ENCODE data around the gene SLMAP.

Gene SLMAP

GRCh38 chr3:57738391-57738790 lies 17.7 kb upstream of the SLMAP start:
- no peak for TF ChIP-seq GATA3 (IDR thresholded peaks at IDR 0.05; ENCODE audit: low read depth, low read length)
- no peak for TF ChIP-seq GATA2 (IDR thresholded peaks at IDR 0.05; ENCODE audit: low read depth, low read length)

DNA sequence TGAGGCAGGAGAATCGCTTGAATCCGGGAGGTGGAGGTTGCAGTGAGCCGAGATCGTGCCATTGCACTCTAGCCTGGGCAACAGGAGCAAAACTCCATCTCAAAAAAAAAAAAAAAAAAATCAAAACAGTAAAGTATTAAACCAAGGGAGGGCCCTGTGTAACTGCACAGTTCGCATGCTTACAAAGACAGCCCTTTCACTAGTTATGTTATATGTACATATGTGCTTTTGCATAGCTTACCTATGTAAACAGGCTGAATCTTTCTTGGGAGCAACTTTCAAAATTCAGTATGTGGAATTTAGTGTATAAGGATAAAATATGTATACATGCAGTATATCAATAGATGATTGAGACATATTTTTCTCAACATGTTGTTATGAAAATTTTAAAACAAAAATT lies 16.1 kb upstream of the SLMAP start:
- no peak for TF ChIP-seq GATA2 (IDR thresholded peaks at IDR 0.05; ENCODE audit: low read depth, low read length)
- no peak for TF ChIP-seq GATA3 (IDR thresholded peaks at IDR 0.05; ENCODE audit: low read depth, low read length)

DNA sequence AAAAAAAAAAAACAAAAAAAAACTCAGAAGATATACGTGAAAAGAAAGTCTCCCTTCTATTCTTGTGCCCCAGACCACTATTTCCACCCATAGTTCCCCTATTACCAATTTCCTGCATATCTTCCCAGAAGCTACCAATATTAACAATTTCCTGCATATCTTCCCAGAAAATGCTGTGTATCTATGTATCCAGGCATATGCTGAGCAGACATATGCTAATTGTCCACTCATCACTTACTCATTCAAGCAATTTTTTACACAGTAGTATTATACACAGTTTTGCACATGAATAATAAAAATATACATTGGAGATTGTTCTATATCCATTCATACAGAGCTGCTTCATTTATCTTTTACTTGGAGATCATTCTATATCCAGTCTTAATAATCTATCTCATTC lies 12.6 kb upstream of the SLMAP start:
- TF ChIP-seq GATA2 (IDR thresholded peaks at IDR 0.05; ENCODE audit: low read depth, low read length) (no peak), GATA3 (IDR thresholded peaks at IDR 0.05; ENCODE audit: low read depth, low read length) (no peak)

DNA sequence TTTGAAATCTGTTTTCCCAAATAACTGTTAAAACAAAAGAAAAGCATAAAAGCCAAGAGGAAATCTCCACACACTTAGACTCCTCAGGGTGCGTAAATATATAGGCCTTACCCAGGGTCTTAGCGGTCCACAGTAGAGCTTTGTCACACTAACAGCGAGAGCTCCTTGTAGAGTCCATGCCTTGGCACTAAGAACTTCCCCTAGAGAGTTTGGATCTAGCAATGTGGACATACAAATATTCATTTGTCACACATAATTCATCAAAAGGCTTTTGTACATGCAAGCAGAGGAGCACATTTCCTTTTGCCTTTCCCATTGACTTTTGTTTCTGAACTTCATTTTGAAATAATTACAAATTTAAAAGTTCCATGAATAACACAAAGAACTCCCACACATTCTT lies 11.0 kb upstream of the SLMAP start:
- TF ChIP-seq GATA3 (IDR thresholded peaks at IDR 0.05; ENCODE audit: low read depth, low read length) = no peak
- TF ChIP-seq GATA2 (IDR thresholded peaks at IDR 0.05; ENCODE audit: low read depth, low read length) = no peak

DNA sequence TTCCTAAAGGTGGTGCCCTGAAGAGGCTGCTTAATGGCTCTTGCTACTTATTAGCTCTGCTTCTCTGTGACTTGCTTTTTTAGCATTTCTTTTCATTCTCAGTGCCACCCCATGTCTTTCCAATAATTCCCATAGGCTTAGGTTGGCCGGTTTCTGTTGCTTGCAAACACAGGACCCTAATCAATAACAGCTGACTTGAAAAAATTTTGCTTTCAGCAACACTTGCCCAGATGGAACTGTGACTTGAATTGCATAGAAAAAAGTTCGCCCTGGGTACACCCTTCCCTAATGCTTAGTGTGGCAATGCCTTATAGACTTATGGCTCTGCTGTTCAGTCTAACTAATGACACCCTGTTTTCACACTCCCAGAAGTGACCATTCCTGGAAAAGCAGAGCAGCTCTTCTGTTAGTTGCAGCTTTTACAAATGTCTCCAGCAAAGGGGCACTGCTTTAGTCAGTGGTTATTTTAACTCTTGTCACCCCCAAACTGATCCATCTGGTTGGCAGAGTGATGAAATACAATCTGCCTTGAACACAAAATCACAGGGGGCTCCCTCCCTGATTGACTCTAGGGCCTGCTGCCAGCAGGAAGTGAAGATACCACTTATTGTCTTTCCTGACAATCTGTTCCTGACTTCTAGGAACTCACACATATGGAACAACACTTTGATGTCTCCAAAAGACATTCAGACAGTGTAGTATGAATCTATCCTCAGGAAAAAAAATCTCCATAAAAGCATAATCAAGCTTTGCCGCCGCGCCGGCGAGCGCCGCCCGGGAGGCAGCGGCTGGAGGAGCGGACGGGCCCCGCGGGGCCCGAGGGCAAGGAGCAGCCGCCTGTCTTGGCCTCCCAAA lies 9.7 kb upstream of the SLMAP start:
- no peak for TF ChIP-seq GATA2 (IDR thresholded peaks at IDR 0.05; ENCODE audit: low read depth, low read length)
- no peak for TF ChIP-seq GATA3 (IDR thresholded peaks at IDR 0.05; ENCODE audit: low read depth, low read length)

DNA sequence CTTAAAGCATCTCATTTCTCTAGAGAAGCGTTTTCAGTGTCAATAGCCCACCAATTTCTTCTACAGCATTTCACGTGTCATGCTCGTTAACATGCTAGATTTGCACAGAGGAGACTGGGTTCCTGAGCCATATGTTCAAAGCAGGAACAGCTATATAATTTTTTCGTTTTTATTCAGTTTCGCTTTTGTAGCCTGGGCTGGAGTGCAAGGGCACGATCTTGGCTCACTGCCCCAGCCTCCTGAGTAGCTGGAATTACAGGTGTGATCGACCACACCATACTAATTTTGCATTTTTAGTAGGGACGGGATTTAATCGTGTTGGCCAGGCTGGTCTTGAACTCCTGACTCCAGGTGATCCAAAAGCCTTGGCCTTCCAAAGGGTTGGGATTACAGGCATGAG lies 6.6 kb upstream of the SLMAP start:
- no peak for TF ChIP-seq GATA3 (IDR thresholded peaks at IDR 0.05; ENCODE audit: low read depth, low read length)
- TF ChIP-seq GATA2 (IDR thresholded peaks at IDR 0.05; ENCODE audit: low read depth, low read length) = no peak

DNA sequence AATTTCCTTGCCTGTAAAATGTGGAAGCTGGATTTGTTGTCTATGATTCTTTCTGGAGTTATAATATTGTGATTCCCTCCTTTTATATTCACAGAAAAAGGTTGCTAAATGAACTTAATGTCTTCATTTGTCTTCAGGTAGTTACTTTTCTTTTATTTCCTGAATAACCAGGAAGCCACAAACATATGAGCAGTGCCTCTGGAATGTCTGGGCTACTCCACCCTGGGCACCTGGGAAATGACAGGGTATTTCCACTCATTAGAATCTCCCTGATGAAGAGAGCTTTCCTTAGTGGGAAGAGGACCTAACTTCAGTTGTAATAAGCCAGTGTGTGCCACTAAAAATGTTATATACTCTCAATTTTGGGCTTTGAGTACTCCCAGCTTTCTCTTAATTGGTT lies 3.8 kb upstream of the SLMAP start:
- TF ChIP-seq GATA2 (IDR thresholded peaks at IDR 0.05; ENCODE audit: low read depth, low read length) (no peak), GATA3 (IDR thresholded peaks at IDR 0.05; ENCODE audit: low read depth, low read length) (no peak)

DNA sequence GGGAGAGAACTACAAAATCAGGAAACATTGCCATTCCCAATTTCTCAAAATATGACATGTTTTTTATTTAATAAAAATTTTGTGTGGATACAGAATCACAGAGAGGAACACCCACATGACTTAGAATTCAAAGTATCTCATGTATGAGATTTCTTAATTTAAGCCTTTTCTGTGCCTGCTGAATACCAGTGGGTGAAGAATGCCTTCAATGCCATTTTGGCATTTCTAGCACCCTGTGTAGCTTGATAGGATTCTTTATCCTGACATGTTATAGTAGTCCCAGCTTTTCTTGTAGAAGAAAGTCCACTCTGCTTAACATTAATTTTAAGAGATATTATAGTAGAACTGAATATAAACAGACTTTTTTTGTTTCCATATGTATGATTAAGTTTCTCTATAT lies 3.1 kb upstream of the SLMAP start:
- TF ChIP-seq GATA2 (IDR thresholded peaks at IDR 0.05; ENCODE audit: low read depth, low read length) (no peak), GATA3 (IDR thresholded peaks at IDR 0.05; ENCODE audit: low read depth, low read length) (no peak)

GRCh38 chr3:57755368-57755675 lies 787 bp upstream of the SLMAP start:
- no peak for TF ChIP-seq GATA3 (IDR thresholded peaks at IDR 0.05; ENCODE audit: low read depth, low read length)
- TF ChIP-seq GATA2 (IDR thresholded peaks at IDR 0.05; ENCODE audit: low read depth, low read length) = no peak

GRCh38 chr3:57756528-57757401 lies 656 bp downstream of the SLMAP start:
- TF ChIP-seq GATA2 (IDR thresholded peaks at IDR 0.05; ENCODE audit: low read depth, low read length) (no peak), GATA3 (IDR thresholded peaks at IDR 0.05; ENCODE audit: low read depth, low read length) (no peak)

- TF ChIP-seq GATA2 (IDR thresholded peaks at IDR 0.05; ENCODE audit: low read depth, low read length) (no peak), GATA3 (IDR thresholded peaks at IDR 0.05; ENCODE audit: low read depth, low read length) (no peak)
Measured at GRCh38 chr3:57757642-57758297, 1.7 kb downstream of the SLMAP start.

GRCh38 chr3:57758686-57759085 lies 2.6 kb downstream of the SLMAP start:
- TF ChIP-seq GATA3 (IDR thresholded peaks at IDR 0.05; ENCODE audit: low read depth, low read length) = no peak
- no peak for TF ChIP-seq GATA2 (IDR thresholded peaks at IDR 0.05; ENCODE audit: low read depth, low read length)

- TF ChIP-seq GATA3 (IDR thresholded peaks at IDR 0.05; ENCODE audit: low read depth, low read length) (no peak), GATA2 (IDR thresholded peaks at IDR 0.05; ENCODE audit: low read depth, low read length) (no peak)
Measured at GRCh38 chr3:57764794-57765193, 8.7 kb downstream of the SLMAP start.

DNA sequence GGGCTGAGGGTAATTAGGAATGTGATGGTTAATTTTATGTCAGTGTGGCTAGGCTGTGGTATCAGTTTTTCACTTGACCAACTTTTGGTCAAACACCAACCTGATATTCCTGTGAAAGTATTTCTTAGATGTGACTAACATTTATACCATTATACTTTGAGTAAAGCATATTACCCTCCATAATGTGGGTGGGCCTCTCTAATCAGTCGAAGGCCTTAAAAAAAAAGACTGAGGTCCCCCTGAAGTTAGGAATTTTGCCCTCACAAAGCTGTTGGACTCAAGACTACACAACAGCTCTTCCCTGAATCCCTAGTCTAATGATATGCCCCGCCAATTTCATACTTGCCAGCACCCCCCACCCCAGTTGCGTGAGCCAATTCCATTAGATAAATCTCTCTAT lies 12.5 kb downstream of the SLMAP start:
- TF ChIP-seq GATA2 (IDR thresholded peaks at IDR 0.05; ENCODE audit: low read depth, low read length) (no peak), GATA3 (IDR thresholded peaks at IDR 0.05; ENCODE audit: low read depth, low read length) (no peak)

All from SH-SY5Y (cell line).